ENCODE results near the gene RFTN1. TPM values are rescaled to one million over a fixed set of nuclear protein-coding genes. Genes with fewer than 3 reads are reported as not detected.

Gene RFTN1
- total and polyA plus RNA-seq, 2 donors (not counting 3 experiments of a cell fraction or from before 2014, with no cell fraction given), result 40.3 to 43.3 TPM

DNA sequence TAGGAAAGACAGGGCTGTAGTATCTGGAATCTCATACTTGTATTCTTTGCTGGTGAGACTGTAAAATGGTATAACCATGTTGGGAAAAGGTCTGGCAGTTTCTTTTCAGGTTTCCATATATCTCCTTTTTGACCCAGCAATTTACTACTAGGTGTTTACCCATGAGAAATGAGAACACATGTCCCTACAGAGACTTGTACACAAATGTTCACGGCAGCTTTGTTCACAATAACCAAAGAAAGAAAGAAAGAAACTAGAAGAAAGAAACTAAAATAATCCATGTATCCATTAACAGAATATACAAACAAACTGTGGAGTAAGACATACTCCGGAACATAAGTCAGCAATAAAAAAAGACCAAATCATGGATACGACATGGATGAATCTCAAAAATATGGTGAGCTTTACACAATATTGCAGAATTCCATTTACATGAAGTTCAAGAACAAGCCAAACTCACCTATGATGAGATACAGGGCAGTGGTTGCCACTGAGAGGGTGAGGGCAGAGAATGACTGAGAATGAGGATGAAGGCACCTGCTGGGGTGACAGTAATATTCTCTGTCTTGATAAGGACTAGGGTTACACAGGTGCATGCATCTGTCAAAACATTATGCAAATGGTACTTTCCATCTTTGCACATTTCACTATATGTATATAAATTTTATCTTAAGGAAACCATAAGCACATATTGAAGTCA lies 2.7 kb downstream of the RFTN1 start:
- Histone ChIP-seq H4K20me1 (replicated peaks; ENCODE audit: control insufficient read depth, extremely low read depth, insufficient read depth, low read length) (no peaks in the 10 kb centered on the region), H3K4me1 (ENCODE audit: control insufficient read depth, extremely low read depth, insufficient read depth, low read length) (peaks cover 21% of the 10 kb centered on the region), H3K4me2 (ENCODE audit: insufficient read depth, low read length) (peak overlapping the region; percentile 76), H3K9me1 (replicated peaks; ENCODE audit: control insufficient read depth, extremely low read depth, insufficient read depth, low read length) (no peaks in the 10 kb centered on the region), H3K36me3 (ENCODE audit: control insufficient read depth in 2 of 2, extremely low read depth in 1 of 2, insufficient read depth in 2 of 2, low read length in 2 of 2) (peaks cover 0 to 3% of the 10 kb centered on the region in 2 experiments), H3K27ac (ENCODE audit: insufficient read depth, low read depth, low read length) (no peak overlapping the region), H3K27me3 (ENCODE audit: control insufficient read depth in 2 of 2, insufficient read depth in 2 of 2, low read length in 2 of 2) (no peaks in the 10 kb centered on the region), H2AFZ (ENCODE audit: low read depth, low read length) (no peak overlapping the region), H3K9me3 (replicated peaks; ENCODE audit: control insufficient read depth, insufficient read depth, low read length) (no peaks in the 10 kb centered on the region), H3K9ac (replicated peaks; ENCODE audit: extremely low read depth, insufficient read depth, low read length) (no peak overlapping the region), H3K79me2 (ENCODE audit: control insufficient read depth, insufficient read depth, low read length) (peaks cover 64% of the 10 kb centered on the region), H3K4me3 (replicated peaks in 1 of 3; ENCODE audit: insufficient read depth in 1 of 3, low read depth in 1 of 3, low read length in 3 of 3) (no peak overlapping the region)
- ChIA-PET POLR2A (no interaction called here), CTCF (interaction anchor here (1.3 to 2.8 kb wide), 4 partner anchors 26 to 243 kb away, joined by 8 to 18 read pairs (median 12); no protein-coding TSS in a partner anchor)
- intact Hi-C loops (cut with micrococcal nuclease), result loop anchor here (1.0 kb wide), 1 partner anchor 8 kb away; no protein-coding TSS in a partner anchor
- FAIRE-seq (peak; percentile 35), DNase-seq (ENCODE audit: low read depth, low spot score) (no peak)
- dilution Hi-C loops (cut with MboI; ENCODE audit: extremely low pct_ligation_motif_present, low sequenced_read_pairs), result no loop called here
- TF ChIP-seq GATA2 (IDR thresholded peaks at IDR 0.05; ENCODE audit: insufficient read depth, insufficient read length, low read depth, low read length) (no peak), EZH2 (IDR thresholded peaks at IDR 0.05; ENCODE audit: borderline replicate concordance, low read depth, low read length, severe bottlenecking) (no peak), POLR2A (IDR thresholded peaks at IDR 0.05; ENCODE audit: low read depth, low read length) (no peak), JUN (IDR thresholded peaks at IDR 0.05; ENCODE audit: borderline replicate concordance, insufficient read depth, insufficient read length, low read depth) (no peak), FOS (IDR thresholded peaks at IDR 0.05; ENCODE audit: borderline replicate concordance, insufficient read depth, low read length) (no peak)
- TF ChIP-seq, protein P1, sequence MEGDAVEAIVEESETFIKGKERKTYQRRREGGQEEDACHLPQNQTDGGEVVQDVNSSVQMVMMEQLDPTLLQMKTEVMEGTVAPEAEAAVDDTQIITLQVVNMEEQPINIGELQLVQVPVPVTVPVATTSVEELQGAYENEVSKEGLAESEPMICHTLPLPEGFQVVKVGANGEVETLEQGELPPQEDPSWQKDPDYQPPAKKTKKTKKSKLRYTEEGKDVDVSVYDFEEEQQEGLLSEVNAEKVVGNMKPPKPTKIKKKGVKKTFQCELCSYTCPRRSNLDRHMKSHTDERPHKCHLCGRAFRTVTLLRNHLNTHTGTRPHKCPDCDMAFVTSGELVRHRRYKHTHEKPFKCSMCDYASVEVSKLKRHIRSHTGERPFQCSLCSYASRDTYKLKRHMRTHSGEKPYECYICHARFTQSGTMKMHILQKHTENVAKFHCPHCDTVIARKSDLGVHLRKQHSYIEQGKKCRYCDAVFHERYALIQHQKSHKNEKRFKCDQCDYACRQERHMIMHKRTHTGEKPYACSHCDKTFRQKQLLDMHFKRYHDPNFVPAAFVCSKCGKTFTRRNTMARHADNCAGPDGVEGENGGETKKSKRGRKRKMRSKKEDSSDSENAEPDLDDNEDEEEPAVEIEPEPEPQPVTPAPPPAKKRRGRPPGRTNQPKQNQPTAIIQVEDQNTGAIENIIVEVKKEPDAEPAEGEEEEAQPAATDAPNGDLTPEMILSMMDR (IDR thresholded peaks at IDR 0.05; ENCODE audit: extremely low read depth in 1 of 2, insufficient read depth in 1 of 2, low read depth in 1 of 2, low read length in 2 of 2), result no peak
- TF ChIP-seq, protein P2, sequence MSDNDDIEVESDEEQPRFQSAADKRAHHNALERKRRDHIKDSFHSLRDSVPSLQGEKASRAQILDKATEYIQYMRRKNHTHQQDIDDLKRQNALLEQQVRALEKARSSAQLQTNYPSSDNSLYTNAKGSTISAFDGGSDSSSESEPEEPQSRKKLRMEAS (IDR thresholded peaks at IDR 0.05; ENCODE audit: insufficient read depth, insufficient read length), result no peak
- no TSS peak for BruUV-seq (replicated peaks)
